Sigmoid colon (tissue), 7 donors: Measurements from ENCODE around the gene LHPP. TPM values are rescaled to one million over a fixed set of nuclear protein-coding genes. Genes with fewer than 3 reads are reported as not detected.

Experiments used
- DNase-seq: peaks from one replicate; pipeline ENCODE4 v3.0.0-alpha.2; 2019
- H3K27ac ChIP-seq, 4 donors: fragments of 200-600 bp; sonication (generic); one replicate each; pipeline ENCODE4 v1.5.1; 2016 to 2019; ENCODE audit warnings: mild to moderate bottlenecking in 1 of 4
- H3K27me3 ChIP-seq, 3 donors: fragments of 200-600 bp; sonication (generic); one replicate each; pipeline ENCODE4 v1.5.1; 2019; ENCODE audit warnings: mild to moderate bottlenecking in 1 of 3
- H3K36me3 ChIP-seq, 4 donors: fragments of 200-600 bp; sonication (generic); one replicate each; pipeline ENCODE4 v1.5.1; 2016 to 2019
- H3K4me1 ChIP-seq, 4 donors: fragments of 200-600 bp; sonication (generic); one replicate each; pipeline ENCODE4 v1.5.1; 2017 to 2019
- H3K4me3 ChIP-seq, 4 donors: fragments of 200-600 bp; sonication (generic); one replicate each; pipeline ENCODE4 v1.5.1; 2017 to 2019; ENCODE audit warnings: mild to moderate bottlenecking in 2 of 4, moderate library complexity in 1 of 4
- H3K9me3 ChIP-seq, 4 donors: fragments of 200-600 bp in 3 of 4; sonication (generic) in 3 of 4; one replicate each; pipeline versions ENCODE4 v1.5.1 to v1.6.1; 2013 to 2019
- EP300 ChIP-seq, 4 donors: sonication (generic); formaldehyde crosslinking; IDR thresholded peaks; one replicate each; pipeline ENCODE4 v1.6.1; 2017; ENCODE audit warnings: antibody characterized with exemption in 4 of 4
- POLR2A ChIP-seq, 2 donors: fragments of 450-650 bp; IDR thresholded peaks; one replicate each; pipeline ENCODE4 v1.6.1; 2016; ENCODE audit warnings: antibody characterized with exemption in 2 of 2, mild to moderate bottlenecking in 2 of 2, moderate library complexity in 2 of 2
- POLR2AphosphoS5 ChIP-seq, 4 donors: sonication (generic); formaldehyde crosslinking; IDR thresholded peaks; one replicate each; pipeline ENCODE4 v1.6.1; 2017; ENCODE audit warnings: antibody characterized with exemption in 4 of 4
- WGBS, 2 donors: extraction: QIAGEN DNeasy Blood & Tissue Kit; methylation state at CpG; one replicate each; pipeline ENCODE4 v1.1.7; 2013; 5-methylcytosine and 5-hydroxymethylcytosine counted together
- intact Hi-C: fragments of 100-400 bp; cut with DNase I; formaldehyde crosslinking; loops from one replicate; pipeline ENCODE4 v1.15.1; 2023
- polyA plus RNA-seq, 3 donors: library from polyadenylated mRNA; stranded (reverse); fragments of 200-250 nt; gene quantifications; one replicate each; pipeline ENCODE4 v1.2.3, GENCODE V29; 2013
- total RNA-seq, 4 donors: library from RNA; depleted of rRNA; stranded (reverse); fragments of >200 nt; gene quantifications; one replicate each; pipeline ENCODE4 v1.1.0, GENCODE V29; 2016
- TF ChIP-seq, protein P1 (sequence below), 4 experiments: fragments of 450-650 bp in 3 of 4; fragments of 200-600 bp in 1 of 4; IDR thresholded peaks; one replicate each; pipeline ENCODE4 v1.5.1; 2016 to 2019; ENCODE audit warnings: antibody characterized with exemption in 4 of 4, mild to moderate bottlenecking in 3 of 4, moderate library complexity in 2 of 4
- donor health status: healthy with polysubstance abuse.
- donor health status: Bipolar disorder and iron deficiency.
- donor health status: healthy.

Gene LHPP
- total and polyA plus RNA-seq, 7 donors: 17.1 to 35.7 (median 20.6) TPM

GRCh38 chr10:124651402-124651891 lies 189.8 kb downstream of the LHPP start:
- H3K4me1 ChIP-seq: peaks cover 0 to 63% (median 49%) of the 10 kb centered on the region in 4 donors

GRCh38 chr10:124652200-124652599 lies 190.6 kb downstream of the LHPP start:
- Histone ChIP-seq H3K27ac (no peak overlapping the region), H3K4me3 (no peak overlapping the region), H3K4me1 (peaks cover 0 to 55% (median 41%) of the 10 kb centered on the region in 4 donors), H3K36me3 (peaks cover 0 to 6% (median 0%) of the 10 kb centered on the region in 4 donors), H3K27me3 (no peaks in the 10 kb centered on the region), H3K9me3 (no peaks in the 10 kb centered on the region)
- 88 to 93% methylated on average over 5 of the region's 5 CpGs for WGBS, 2 donors
- no peak for DNase-seq
- no peak for TF ChIP-seq POLR2A (IDR thresholded peaks at IDR 0.05)
- TF ChIP-seq POLR2AphosphoS5 (IDR thresholded peaks at IDR 0.05): no peak
- no peak for TF ChIP-seq EP300 (IDR thresholded peaks at IDR 0.05)
- TF ChIP-seq, protein P1, sequence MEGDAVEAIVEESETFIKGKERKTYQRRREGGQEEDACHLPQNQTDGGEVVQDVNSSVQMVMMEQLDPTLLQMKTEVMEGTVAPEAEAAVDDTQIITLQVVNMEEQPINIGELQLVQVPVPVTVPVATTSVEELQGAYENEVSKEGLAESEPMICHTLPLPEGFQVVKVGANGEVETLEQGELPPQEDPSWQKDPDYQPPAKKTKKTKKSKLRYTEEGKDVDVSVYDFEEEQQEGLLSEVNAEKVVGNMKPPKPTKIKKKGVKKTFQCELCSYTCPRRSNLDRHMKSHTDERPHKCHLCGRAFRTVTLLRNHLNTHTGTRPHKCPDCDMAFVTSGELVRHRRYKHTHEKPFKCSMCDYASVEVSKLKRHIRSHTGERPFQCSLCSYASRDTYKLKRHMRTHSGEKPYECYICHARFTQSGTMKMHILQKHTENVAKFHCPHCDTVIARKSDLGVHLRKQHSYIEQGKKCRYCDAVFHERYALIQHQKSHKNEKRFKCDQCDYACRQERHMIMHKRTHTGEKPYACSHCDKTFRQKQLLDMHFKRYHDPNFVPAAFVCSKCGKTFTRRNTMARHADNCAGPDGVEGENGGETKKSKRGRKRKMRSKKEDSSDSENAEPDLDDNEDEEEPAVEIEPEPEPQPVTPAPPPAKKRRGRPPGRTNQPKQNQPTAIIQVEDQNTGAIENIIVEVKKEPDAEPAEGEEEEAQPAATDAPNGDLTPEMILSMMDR (IDR thresholded peaks at IDR 0.05): no peak
- intact Hi-C loops: no loop called here

More at GRCh38 chr10:124651402-124651891, 189.8 kb downstream of the LHPP start:
- WGBS, 2 donors: 81 to 88% methylated on average over 14 of the region's 14 CpGs
- no peak for TF ChIP-seq EP300 (IDR thresholded peaks at IDR 0.05)
- TF ChIP-seq POLR2A (IDR thresholded peaks at IDR 0.05): no peak
- no peak for TF ChIP-seq POLR2AphosphoS5 (IDR thresholded peaks at IDR 0.05)
- TF ChIP-seq, protein P1 (IDR thresholded peaks at IDR 0.05): no peak
- no peak overlapping the region for H3K4me3 ChIP-seq
- intact Hi-C loops: no loop called here
- H3K27ac ChIP-seq: peak overlapping the region in 3 of 4 donors; percentile 14 to 18 (median 16)
- H3K36me3 ChIP-seq: peaks cover 0 to 5% (median 0%) of the 10 kb centered on the region in 4 donors
- H3K9me3 ChIP-seq: no peaks in the 10 kb centered on the region
- H3K27me3 ChIP-seq: no peaks in the 10 kb centered on the region
- DNase-seq: no peak

- Histone ChIP-seq H3K4me1 (peaks cover 0 to 50% (median 36%) of the 10 kb centered on the region in 4 donors), H3K27ac (no peak overlapping the region), H3K36me3 (peaks cover 0 to 6% (median 0%) of the 10 kb centered on the region in 4 donors), H3K9me3 (no peaks in the 10 kb centered on the region), H3K27me3 (no peaks in the 10 kb centered on the region), H3K4me3 (no peak overlapping the region)
- 78 to 89% methylated on average over 8 of the region's 8 CpGs for WGBS, 2 donors
- TF ChIP-seq EP300 (IDR thresholded peaks at IDR 0.05) (no peak), POLR2AphosphoS5 (IDR thresholded peaks at IDR 0.05) (no peak), POLR2A (IDR thresholded peaks at IDR 0.05) (no peak)
- TF ChIP-seq, protein P1 (IDR thresholded peaks at IDR 0.05): no peak
- intact Hi-C loops: no loop called here
- DNase-seq: no peak
These were observed 191.1 kb downstream of the LHPP start for GRCh38 chr10:124652701-124653100.

DNA sequence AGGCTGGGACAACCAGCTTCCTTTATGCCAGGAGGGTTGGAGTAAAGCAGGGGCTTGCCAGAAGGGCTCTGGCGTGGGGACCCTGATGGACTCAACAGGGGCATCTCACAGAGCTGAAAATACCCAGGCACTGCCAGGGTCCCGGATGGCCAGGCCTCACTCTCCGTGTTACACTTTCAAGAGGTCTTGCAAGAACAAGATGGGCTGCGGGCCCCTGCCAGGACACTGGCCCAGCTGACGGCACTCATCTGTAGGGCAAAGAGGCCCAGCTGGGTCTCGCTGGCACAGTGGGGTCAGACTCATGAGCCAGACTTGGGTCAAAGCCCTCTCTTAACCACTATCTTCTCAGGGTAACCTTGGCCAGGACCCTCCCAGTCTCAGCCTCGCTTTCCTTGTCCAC lies 191.7 kb downstream of the LHPP start:
- Histone ChIP-seq H3K4me1 (peaks cover 0 to 44% (median 30%) of the 10 kb centered on the region in 4 donors), H3K9me3 (no peaks in the 10 kb centered on the region), H3K4me3 (no peak overlapping the region), H3K36me3 (peaks cover 0 to 6% (median 0%) of the 10 kb centered on the region in 4 donors), H3K27me3 (no peaks in the 10 kb centered on the region), H3K27ac (peak overlapping the region in 1 of 4 donors; percentile 57)
- no peak for TF ChIP-seq EP300 (IDR thresholded peaks at IDR 0.05)
- TF ChIP-seq, protein P1 (IDR thresholded peaks at IDR 0.05): no peak
- no peak for TF ChIP-seq POLR2AphosphoS5 (IDR thresholded peaks at IDR 0.05)
- no peak for TF ChIP-seq POLR2A (IDR thresholded peaks at IDR 0.05)
- intact Hi-C loops: no loop called here
- no peak for DNase-seq
- WGBS, 2 donors: 82 to 83% methylated on average over 7 of the region's 7 CpGs
